GM12892 (cell line): ENCODE results near the gene ICAM3.

Experiments
- POLR2A ChIP-seq: IDR thresholded peaks from 2 replicates; pipeline ENCODE4 v1.6.1; 2011; ENCODE audit warnings: low read depth, low read length, control low read depth
- POLR2AphosphoS5 ChIP-seq: IDR thresholded peaks from 2 replicates; pipeline ENCODE4 v1.6.1; 2011; ENCODE audit warnings: low read depth, low read length, control low read depth

GRCh38 chr19:10372690-10373089, 33.3 kb upstream of the ICAM3 start:
- no peak for TF ChIP-seq POLR2A
- no peak for TF ChIP-seq POLR2AphosphoS5
